ENCODE measurements around the gene AGR3.

The AGR3 gene

DNA sequence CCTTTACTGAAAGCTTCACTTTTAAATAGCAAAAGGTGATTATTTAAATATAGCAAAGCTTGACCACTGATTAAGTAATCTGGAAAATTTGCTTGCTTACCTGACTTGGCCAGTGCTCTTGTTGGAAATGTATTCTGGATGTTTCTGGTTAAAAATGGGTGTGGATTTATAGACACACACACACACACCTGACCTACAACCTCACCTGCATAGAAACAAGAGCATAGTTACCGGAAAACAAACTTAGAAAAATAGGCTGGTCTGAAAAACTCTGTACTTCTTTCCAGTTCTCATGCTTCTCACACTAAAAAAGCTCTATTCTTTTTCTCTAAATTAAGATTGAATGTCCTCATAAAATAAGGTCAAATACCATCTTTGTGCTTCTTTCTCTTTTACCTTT is at the start of gene AGR3:
Gene AGR3, minus strand, starts transcription at position 140 of the 400 bp plus-strand sequence. CDS start 3,365 bp downstream, outside the sequence.
- DNase-seq = no peak

DNA sequence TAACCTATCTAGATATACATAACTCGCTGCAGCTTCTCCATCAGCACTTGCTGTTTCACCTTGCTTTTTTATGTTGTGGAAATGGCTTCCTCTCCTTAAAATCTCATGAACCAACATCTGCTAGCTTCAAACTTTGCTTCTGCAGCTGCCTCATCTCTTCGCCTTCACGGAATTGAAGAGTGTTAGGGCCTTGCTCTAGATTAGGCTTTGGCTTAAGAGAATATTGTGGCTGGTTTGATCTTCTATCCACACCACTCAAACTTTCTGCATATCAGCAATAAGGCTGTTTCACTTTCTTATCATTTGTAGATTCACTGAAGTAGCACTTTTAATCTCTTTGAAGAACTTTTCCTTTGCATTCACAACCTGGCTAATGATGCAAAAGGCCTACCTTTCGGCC is 49.2 kb upstream of the AGR3 start:
- DNase-seq = no peak

DNA sequence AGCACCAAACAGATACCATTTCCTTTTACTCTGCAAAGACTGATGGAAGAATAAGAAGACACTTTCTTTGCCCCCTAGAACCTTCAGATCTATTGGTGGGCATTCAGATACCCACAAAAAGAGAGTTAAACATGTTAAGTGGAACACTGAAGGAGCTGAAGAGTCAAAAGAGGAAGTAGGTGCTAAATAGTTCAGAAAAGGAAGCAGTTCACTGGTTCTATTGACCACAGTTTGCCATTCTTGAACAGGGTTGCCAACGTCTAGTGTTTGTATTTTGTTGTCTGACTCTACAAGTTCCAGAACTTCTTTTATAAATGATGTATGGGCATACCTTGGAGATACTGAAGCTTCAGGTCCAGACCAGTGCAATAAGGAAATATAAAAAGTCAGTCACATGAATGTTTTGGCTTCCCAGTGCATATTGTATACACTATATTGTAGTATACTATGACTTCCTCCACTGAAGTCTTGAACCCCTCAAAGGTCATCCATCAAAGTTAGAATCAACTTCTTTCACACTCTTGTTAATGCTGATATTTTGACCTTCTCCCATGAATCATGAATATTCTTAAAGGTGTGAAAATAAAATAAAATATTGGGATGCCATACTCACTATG is 47.5 kb upstream of the AGR3 start:
- no peak for DNase-seq

DNA sequence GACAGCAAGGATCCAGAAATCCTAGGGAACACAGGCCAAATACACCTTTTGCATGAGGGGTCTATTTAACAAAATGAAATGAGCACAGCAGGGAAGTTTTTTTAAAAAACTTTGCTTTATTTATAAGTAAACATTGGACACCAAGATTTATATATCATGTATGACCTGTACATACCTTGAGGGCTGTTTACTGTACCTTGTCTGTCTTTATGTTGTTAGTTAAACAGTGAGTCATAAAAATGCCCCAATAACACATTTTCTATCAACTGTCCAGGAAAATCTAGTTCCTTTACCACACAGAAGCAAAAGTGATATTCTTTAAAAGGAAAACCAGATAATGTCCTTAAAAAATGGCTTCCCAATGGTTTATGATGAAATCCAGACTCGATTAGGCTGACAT is 45.1 kb upstream of the AGR3 start:
- no peak for DNase-seq

GRCh38 chr7:16926283-16926682 is 44.5 kb upstream of the AGR3 start:
- DNase-seq = no peak

- DNase-seq = no peak
These were observed 43.8 kb upstream of the AGR3 start for GRCh38 chr7:16925609-16926008.

DNA sequence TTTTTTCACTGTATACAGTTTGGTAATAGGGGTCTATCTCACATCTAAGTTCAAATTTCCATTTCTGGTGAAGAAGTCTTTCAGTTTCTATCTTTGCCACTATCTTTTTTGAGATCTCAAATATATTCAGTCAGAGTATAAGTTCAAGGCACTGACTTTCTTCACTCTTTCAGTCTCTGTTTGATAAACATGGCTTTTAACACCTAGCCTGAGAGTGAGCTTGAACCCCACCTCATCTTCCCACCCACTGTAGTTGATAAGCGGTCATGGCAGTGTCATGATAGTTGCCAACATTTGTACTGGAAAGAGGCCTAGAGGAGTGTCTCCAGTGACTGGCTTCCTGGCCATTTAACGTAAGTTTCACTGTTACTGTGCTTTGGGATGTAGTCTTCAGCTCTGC is 41.2 kb upstream of the AGR3 start:
- no peak for DNase-seq

DNA sequence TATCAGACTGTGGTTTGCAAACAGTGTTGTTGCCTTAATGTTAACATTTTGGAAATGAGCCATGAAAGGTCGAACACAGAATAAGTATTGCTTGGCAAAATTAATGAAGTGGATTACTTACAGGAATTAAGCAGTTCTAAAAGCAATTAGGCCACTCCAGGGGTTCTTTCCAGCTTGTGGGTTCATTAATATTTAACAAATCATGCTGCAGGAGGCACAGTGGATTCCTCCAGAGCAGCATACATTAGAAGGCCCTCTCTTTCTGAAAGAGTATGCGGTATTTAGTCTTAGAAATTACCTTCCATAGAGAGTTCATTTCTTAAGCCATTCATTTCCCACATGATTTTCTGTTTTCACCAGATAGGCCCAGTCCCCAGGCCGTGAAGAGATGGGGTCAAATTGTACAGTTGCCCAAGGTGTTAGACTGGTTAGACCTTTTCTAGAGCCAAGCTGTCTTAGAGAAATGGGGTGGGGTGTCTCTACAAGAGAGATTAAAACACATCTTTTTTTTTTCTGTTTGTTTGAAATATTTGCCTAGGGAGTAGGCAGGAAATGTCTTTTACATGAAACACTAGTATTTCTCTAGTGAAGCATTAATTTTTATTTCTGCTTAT is 40.0 kb upstream of the AGR3 start:
- DNase-seq = no peak

DNA sequence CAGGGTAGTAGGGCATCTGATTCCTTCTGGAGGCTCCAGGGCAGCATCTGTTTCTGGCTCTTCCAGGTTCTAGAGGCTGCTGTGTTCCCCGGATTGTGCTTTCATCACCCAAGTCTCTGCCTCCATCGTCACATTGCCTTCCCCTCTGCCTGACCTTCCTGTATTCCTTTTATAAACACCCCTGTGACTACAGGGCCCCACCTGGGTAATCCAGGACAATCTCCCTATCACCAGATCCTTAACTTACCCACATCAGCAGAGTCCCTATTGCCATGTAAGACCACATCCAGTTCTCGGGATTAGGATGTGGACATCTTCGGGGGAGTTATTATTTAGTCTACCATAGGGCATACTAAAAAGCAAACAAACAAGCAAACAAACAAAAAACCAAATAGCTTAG is 39.4 kb upstream of the AGR3 start:
- DNase-seq = no peak

DNA sequence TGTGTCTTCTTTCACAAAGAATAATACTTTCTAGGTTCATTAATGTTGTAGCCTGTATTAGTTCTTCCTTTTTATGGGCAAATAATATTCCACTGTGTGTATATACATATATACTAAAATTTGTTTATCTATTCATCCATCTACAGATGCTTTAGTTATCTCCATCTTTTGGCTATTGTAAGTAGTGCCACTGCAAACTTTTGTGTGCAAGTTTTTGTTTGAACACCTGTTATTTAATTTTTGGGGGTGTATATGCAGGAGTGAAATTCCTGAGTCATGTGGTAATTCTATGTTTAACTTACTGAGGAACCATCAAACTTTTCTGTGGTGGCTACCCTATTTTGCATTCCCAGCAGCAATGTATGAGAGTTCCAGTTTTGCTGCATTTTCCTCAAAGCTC is 37.7 kb upstream of the AGR3 start:
- no peak for DNase-seq

DNA sequence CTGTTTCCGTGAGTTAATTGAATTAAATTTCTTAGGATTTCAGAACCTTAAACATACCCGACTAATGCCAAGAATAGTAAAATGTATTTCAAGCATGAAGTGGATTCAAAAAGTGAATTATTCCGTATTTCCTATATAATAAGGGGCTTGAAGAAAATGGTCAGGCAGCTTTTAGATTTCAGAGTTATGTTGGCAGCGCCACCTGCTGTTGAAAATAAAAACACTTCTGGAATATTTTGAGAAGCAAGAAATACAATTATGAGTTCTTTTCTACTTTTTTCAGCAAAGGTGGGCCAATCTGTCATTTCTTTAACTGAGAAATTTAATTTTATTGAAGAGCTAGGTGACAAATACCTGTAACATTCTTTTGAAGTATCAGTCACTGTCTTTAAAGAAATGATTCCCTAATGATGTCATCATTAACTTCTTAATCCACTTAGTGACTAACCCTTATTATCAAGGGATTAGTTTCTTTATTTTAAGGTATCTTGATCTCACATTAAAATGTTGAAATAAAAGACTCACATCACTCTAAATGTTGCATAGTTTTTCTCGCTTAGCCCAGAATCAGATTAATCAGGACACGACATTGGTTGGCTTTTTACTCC is 36.6 kb upstream of the AGR3 start:
- DNase-seq = no peak

DNA sequence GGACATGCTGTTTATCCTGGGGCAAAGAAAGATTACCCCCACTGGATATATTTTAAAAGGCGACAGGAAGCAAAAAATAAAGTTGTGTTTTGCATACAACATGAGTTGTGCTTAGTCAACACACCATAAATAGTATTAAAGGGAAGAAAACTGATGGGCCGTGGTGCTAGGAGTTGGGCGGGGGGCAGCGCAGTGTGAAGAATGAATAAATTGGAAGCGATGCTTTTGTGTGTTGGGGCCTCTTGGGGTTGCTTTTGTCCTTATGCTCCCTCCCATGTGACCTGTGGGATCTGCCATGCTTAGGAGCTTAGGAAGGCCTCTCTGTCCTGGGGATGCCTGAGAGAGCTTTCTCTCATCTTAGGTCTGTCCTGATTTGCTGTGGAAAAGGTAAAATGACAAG is 35.0 kb upstream of the AGR3 start:
- no peak for DNase-seq

DNA sequence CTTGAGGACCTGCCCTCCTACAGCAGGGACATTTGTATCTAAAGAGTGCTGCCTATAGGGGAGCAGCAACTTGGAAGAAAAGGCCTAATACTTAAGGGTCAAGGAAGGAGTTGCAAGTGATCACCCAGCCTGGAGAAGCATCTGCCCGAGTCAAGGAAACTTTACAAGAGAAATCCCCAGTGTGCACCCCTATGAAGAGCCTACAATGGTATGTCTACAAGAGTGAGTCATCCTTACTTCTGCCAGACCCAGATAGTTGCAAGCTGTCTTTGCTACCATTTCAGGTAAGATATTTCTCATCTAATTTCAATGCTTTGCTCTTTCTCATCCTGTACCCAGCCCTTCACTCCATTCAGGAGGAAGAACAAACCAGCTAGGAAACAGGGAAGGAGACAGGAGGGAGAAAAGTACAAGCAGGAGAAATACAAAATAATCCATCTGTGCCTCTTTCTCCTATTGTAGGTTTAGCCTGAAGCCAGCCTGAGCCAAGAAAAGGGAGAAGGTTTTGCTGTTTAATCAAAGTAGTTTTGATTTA is 34.4 kb upstream of the AGR3 start:
- DNase-seq = no peak

DNA sequence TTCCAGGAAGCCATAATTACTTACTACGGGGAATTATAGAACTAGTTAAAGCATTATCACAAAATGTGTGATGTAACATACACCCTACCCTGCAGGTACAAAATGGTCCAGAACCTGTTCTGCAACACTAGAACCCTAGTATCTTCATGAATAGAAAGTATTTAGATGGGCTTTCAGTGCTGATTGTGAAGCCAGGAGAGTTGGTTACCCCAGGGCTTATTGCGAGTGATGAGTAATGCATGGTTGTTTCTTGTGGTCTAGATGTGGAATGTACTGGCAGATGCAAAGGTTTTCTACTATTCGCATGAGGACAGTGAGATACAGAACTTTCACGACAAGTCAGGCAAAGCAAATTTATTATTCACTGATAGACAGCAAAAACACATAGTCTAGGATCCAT is 33.6 kb upstream of the AGR3 start:
- DNase-seq = no peak

DNA sequence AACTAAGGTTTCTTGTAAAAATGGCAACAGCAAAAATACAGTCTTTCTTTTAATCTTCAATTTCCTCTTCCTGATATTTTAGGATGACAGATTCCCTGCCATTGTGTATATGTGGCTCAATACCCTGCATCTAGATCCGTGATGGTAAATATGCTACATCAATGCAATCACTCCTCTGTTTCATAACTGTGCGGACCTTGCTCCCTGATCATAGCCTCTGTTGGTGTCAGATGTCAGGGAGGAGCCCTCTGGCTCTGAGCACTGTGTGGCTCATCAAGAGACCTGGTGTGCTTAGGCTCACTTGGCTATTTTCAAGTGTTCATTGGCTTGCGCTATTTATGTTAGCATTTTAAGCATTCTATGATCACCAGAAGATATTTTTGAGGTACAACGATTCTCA is 33.0 kb upstream of the AGR3 start:
- DNase-seq = no peak

DNA sequence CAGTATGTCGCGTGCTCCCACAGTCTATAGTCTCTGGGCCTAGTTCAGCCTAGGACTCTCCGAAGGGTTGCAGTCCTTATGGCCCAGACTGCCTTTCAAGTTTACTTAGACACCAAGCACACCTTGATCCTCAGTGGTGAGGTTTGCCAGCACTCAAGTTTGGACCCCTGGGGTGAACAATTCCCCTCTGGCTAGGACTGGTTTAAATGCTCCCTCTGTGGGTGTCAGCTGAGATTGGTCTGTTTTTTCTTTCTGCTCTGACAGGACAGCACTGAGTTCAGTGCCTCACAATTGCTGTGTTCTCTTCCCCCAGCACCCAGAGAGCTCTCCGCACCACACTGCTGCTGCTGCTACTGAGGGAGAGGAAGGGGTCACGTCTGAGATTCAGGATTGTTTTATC is 31.9 kb upstream of the AGR3 start:
- DNase-seq = no peak

GRCh38 chr7:16912540-16912939 is 30.8 kb upstream of the AGR3 start:
- no peak for DNase-seq

DNA sequence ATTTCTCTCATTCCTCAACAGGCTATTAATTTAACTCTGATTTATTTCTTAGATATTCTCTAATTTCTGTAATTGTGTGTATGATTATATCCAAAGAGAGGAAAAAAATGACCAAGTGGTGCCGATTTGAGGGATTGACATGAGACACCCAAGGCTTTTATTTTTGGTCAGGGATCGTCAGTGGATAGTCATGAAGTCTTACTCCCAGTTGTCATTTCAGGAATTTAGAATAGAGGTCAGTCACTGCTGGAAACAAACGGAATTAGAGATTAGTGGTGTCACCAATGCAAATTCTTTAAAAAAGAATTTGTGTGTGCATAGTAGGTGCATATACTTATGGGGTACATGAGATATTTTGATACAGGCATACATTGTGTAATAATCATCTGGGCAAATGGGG is 26.8 kb upstream of the AGR3 start:
- no peak for DNase-seq

- DNase-seq = no peak
These were observed 23.7 kb upstream of the AGR3 start for GRCh38 chr7:16905300-16906044.

DNA sequence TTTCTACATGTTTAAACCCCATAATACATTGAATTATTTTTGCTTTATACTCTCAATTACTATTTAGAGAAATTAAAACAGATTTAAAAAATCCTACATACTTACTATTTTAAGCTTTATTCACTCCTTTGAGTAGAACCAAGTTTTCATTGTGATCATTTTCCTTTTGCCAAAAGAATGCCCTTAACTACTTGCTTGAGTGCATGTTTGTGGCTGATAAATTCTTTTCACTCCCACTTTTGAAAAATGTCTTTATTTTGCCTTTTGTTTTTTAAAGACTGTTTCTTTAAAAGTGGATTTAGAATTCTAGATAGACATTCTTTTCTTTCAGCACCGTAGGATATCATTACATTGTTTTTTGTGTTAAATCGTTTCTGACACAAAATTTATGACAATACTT is 22.3 kb upstream of the AGR3 start:
- DNase-seq = no peak

- no peak for DNase-seq
These were observed 18.5 kb upstream of the AGR3 start for GRCh38 chr7:16900209-16900768.

DNA sequence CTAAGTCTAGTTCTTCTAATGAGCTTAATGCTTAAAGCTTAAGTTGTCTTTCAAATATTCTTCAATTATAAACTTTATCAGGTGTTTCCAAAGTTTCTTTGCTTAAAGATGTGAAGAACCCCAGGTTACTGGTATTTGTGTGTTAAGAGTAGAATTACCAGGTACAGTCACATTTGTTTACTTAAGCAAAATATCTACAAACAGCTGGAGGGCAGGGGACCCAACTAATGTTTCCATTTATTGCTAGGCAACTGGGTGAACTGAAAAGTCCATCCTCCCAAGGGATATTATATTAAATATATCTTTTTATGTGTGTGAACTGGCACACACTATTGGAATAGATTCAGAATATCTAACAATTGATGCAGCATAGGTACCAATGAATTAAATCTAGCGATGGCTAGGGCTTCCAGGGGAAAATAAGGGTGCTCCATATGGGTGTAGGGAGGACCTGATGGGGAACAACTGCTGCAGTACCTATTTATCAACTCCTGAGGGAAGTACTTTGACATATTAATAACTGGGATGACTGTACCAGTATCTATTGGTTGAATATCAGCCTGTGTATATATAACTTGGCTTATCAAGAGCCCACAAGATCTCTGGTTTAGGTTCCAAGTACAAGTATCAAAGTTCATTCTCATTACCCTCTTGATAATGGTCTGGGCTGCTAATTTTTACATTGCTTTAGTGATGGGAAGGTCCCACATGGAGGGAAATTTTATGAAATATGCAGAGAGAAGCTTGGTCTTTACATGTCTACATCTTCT is 10.3 kb upstream of the AGR3 start:
- DNase-seq = no peak

- DNase-seq = no peak
These were observed 9.6 kb upstream of the AGR3 start for GRCh38 chr7:16891338-16891737.
